Stimulated activated CD4-positive, alpha-beta T cell treated with anti-CD3 and anti-CD28 coated beads, Interleukin-1b, Interleukin-23, amount 100 ng/mL, for 24 hours (primary cell): ENCODE results near the gene DCPS.
A peak's percentile ranks its signal among the peaks of the same experiment; 100 is the strongest.
"Not testable (repeated sequence)": the region's sequence is repeated elsewhere in the genome, so short reads cannot be mapped to it uniquely, and the experiment has no call there.

Source experiments
- DNase-seq, 4 experiments: peaks; one replicate each; pipeline ENCODE4 v3.0.0-alpha.2; 2020; ENCODE audit warnings: low read depth in 4 of 4, low spot score in 1 of 4

DCPS gene

DNA sequence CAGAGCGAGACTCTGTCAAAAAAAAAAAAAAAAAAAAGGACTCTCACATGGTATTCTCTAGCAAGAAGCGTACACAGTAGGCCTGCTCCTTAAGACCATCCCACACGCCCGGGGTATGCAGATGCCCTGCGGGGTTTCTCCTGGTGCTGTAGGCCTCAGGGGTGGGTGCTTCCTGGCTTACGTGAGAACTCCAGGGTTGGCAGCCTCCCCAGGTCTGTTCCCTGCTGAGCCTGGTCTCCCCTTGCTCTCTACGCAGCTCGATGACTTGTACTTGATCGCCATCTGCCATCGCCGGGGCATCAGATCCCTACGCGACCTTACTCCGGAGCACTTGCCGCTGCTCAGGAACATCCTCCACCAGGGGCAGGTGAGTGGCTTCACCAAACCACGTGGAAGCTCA, 39.2 kb downstream of the DCPS start:
- no peak for DNase-seq

DNA sequence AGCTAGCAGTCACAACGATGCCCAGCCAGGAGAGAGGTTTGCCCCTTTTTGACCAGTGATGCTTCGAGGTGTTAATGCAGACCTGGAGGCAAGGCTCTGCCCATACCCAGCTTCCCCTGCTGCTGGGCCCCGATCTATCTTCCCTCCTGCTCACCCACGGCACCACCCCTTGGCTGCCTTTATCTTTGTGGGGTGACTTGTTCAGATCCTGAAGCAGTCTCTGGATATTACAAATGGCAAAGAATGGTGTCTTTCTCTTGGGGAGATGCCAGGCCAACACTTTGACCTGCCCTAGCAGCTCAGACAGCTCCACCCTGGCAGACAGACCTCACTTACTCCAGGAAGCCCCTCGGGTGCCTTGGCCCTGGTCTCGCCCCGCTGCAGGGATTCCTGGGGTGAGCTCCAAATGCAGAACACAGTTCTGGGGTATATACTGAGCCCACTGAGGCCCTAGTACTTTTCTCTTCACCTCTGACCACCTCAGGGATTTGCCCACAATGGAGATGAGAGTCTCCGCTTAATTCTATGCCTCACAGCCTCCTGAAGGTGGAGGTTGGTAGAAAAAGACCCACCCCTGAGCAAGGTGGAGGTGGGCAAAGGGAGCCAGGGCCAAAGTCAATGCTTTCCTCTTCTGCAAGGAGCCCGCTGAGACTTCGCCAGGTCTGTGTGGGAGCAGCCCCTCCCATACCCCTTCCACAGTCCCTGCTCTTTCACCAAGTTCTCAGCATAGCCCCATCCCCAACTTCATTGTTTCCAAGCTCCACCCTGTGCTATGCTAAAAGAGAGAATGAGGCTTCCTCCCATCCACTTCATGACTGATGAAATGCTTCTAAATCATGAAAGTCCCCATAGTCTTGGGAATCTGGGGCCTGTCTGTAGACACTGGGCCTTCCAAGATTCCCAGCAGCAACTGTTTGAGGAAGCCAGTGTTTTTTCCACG, 40.6 kb downstream of the DCPS start:
- DNase-seq, result no peak

DNA sequence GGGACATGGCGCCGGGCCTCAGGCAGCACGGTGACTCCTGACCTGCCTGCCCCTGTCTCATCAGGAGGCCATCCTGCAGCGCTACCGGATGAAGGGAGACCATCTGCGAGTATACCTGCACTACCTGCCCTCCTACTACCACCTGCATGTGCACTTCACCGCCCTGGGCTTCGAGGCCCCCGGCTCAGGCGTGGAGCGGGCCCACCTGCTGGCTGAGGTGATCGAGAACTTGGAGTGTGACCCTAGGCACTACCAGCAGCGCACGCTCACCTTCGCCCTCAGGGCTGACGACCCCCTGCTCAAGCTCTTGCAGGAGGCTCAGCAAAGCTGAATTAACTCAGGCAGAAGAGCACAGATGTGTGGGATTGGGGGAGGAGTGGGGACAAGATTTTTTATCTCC, 41.4 kb downstream of the DCPS start:
- no peak for DNase-seq

DNA sequence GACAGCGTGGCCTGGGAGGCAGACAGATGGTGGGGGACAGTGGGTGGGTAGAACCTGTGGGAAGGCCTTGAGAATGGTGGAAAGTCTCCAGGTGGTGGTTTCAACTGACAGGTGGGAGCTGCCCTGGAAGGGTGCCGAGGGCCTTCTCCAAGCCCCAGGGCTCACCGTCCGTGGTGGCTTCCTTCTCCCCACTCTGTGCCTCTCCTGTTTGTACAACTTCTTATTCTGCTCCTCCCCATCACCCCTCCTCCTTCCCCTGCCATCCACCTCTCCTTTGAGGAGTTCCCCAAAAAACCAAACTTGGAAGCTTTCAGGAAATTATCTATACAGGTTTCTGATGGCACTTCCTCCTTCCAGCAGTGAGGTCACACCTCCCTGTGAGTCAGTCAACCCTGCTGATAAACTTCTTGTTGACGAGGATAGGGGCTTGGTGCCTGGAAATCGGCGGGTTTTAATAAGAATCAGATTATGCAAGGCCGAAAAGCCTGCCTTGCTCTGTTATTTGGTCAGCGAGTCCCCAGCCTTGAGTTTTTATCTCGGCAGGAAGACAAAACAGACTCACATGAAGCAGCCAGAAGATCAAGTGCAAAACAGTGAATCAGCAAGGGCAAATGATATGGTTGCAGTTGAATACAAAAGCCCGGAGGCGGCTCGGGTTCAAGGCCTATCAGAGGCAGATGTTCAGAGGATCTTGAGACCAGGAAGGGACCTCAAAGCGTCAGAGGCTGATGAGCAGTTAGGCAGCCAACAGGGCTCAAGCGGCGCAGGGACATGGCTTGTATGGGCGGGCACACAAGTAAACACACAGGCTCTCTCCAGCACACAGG, 42.1 kb downstream of the DCPS start:
- DNase-seq, result no peak

DNA sequence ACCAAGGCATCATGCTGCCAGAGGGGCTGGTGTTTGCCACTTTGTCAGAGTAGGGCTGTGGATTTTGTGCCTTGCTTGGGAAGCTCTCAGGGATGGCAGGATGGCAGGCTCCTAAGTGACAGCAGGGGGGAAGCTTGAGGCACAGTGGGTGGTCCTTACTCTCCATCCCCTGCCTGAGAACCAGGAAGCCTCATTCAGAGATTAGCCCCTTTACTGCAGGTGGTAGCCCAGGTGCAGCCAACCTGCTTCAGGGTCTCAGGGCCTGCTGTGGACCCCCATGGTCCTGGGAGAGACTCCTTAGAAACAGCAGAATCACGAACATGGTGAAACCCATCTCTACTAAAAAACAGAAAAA, 42.7 kb downstream of the DCPS start:
- no peak for DNase-seq

DNA sequence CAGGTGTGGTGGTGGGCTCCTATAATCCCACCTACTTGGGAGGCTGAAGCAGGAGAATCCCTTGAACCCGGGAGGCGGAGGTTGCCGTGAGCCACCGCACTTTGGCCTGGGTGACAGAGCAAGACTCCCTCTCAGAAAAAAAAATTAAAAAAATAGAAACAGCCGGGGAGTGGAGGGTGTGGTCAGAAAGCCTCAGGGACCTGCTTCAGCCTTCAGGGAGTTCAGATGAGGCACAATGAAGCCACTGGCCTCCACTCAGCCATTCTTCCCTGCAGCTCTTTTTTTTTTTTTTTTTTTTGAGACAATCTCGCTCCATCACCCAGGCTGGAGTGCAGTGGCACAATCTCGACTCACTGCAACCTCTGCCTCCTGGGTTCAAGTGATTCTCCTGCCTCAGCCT, 43.1 kb downstream of the DCPS start:
- DNase-seq, result not testable (repeated sequence)

DNA sequence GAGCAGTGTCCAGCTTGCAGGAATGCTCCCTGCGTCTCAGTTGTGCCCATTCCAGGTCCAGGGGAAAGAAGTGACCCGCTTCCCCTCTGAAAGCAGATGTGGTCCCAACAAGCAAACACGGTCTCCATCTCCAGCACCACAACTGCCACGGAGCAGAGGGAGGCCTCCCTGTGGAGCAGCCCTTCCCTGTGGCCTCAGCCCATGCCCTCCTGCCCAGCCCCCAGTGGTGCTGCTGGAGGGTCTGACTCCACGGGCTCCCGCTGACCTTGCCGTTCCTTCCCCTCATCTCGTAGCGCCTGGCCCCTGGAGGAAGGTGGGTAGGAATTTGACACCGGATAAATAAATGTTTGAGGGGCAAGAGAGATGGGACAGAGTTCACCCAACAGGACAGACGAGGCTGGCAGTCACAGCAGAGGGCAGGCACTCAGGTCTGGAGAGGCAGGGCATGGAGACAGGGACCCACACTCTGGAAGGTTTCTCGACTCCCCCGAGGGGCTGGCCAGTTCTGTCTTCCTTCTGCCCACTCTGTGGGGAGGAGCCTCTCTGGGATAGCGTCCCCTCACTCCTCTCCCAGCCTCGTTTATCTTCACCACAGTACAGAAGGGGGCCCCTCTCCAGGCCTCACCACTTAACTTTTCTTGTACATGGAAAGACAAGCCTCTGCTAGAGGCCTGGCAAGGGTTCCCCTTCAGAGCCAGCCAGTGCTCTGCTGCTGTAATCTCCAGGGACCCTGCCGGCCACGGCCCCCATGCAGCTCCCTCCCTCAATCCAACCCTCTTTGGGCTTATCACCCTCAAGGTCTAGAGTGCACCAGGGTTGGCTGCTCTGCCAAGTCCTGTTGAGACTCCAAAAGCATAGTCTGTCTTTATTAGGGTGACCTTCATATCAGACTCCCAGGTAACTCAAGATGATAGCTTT, 44.1 kb downstream of the DCPS start:
- no peak for DNase-seq

DNA sequence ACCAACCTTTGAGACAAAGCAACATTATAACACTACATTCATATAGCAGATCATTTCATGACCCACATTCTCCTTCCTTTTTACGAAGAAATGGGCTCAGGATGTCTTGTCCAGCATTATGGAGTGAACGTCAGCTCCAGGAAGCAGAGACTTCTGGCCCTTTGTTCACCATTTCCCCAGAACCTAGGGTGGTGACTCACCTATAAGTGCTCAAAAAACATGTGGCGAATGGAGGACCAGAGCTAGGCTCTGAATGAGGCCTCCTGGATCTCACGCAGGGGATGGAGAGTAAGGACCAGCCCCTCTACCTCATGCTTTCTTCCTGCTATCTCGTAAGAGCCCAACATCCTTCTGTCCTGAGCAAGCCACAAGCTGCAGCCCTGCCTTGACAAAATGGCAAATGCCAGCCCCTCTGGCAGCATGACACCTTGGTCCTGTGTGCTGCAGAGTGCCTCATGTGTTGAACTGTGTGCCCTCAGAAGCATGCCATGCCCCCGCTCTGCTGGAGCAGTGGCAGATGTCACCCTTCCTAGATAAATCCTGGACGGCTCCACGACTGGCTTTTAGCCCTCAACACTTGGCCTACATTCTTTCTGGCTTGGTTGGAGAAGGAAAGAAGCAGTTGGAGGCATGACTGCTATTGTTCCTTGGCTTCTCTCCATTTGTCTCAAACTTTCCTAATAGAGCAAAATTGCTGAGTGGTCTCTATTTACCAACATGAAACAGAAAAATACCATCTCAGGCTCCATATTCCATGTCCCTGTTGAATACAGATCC, 45.1 kb downstream of the DCPS start:
- DNase-seq, result no peak

DNA sequence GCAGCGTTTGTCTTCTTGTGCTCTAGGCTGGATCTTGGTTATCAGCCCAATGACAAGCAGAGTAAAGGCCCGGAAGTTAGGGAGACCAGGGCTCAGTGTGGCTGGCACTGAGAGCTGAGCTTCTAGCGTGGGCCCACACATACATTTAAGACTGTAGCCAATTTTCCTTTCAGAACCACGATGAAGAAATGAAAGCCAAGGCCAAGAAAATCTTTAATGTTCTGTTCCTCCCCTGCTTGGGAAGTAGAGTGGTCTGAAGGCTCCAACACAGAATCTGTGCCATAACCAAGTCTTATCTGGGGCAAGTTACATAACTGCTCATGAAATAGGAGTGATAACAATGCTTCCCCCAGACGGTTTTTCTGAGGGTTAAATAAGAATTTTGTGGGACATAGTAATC, 47.0 kb downstream of the DCPS start:
- no peak for DNase-seq

DNA sequence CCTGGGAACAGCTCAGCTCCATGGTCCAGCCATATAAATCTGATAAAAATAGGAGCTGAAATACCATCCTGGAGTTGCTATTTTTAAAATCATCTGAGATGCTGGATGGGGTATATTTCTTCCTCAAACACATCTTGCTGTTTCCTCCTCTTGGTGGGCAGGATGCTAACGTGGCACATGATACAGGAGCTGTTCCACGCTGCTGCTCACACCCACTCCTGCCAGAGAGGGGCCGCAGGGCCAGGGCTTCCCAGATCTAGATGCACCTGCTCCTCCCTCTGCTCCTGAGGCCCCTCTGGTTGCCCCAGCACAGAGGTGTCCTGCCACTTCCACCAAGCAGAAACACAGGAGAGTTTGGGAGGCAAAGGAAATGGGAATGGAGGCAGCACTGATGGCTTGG, 48.3 kb downstream of the DCPS start:
- no peak for DNase-seq

DNA sequence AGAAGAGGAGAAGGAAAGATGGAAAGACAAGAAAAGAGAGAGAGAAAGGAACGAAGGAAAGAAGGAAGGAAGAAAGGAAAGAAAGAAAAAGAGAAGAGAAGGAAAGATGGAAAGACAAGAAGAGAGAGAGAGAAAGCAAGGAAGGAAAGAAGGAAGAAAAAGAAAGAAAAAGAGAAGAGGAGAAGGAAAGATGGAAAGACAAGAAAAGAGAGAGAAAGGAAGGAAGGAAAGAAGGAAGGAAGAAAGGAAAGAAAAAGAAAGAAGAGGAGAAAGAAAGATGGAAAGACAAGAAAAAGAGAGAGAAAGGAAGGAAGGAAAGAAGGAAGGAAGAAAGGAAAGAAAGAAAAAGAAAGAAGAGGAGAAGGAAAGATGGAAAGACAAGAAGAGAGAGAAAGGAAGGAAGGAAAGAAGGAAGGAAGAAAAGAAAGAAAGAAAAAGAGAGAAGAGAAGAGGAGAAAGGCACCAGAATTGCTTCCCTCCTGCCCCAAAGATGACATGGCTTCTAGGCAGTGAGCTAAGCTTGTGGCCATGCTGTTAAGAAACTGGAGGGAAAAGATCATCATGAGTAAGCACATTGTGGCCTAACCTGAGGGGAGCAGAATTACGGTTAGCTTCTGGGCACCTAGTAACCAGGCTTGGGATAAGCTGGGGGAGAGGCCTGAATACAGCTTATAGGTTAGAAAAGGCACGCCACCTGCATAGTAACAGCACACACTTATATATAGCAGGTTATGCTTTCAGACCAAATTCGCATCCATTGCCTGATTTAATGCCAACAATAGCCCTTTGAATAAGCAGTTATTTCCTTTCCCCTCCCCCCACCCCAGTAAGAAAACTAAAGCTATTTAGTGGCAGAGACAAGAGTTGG, 49.3 kb downstream of the DCPS start:
- no peak for DNase-seq

DNA sequence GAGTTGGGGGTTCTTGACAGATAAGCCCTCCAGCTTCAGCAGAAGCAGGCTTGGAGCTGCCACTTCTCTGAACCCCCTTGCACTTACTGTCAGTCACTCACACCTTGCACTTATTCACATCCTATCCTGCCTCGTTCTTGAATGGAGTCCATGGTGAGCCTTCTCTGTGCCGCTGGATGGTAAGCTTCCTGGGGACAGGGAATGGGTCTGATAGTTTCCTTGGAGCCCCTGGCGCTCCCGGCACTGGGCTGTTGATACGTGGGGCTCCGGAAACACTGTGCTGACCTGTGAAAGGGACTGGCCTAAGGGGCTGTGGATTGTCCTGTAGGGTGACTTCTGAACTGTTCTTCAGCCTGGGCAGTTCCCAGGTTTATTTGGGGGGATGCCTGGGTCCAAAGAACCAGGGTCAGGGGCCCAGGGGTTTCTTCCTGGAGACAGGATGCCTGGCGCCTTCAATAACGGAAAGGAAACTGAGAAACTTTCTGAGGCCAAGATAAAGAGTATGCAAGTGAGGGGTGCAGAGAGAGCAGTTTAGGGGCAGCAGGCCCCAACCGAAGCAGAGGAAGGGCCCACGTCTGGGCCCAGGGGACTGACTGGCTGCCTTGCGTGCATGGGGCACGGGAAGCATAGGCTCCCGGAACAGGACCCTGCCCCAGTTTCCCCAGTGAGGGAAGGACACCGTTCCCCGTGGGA, 50.9 kb downstream of the DCPS start:
- DNase-seq, result no peak

DNA sequence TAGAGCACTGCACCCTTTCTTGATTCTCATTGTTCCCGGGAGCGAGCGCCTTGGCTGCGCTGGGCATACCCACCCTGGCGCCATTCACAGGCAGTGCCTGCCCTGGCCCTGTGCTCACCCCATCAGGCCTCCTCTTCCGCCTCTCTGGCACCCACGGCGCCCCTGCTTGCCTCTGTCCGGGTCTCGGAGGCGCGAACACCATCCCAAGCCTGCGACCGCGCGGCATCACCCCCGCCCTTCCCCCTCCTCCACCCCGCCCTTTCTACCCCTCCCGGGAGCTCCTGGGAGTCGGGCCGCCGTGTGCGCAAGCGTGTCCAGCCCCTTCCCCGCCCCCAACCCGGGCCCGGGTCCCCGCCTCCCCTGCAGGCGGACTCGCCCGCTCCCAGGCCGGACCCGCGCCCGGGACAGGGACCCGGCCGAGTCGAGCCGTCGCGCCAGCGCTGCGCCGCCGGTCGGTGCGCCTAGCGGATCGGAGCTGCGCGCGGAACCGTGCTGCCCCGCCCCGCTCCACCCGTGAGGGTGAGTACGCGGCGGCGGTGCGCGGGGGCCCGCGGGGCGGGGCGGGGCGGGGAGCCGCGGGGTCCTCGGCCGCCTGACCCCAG, 51.6 kb downstream of the DCPS start, which contains the start of gene ST3GAL4:
Gene ST3GAL4, plus strand, starts transcription at position 363 of the 602 bp plus-strand sequence. CDS start 50,470 bp downstream, outside the sequence.
- DNase-seq, result peak; percentile 31 to 79 (median 61)

DNA sequence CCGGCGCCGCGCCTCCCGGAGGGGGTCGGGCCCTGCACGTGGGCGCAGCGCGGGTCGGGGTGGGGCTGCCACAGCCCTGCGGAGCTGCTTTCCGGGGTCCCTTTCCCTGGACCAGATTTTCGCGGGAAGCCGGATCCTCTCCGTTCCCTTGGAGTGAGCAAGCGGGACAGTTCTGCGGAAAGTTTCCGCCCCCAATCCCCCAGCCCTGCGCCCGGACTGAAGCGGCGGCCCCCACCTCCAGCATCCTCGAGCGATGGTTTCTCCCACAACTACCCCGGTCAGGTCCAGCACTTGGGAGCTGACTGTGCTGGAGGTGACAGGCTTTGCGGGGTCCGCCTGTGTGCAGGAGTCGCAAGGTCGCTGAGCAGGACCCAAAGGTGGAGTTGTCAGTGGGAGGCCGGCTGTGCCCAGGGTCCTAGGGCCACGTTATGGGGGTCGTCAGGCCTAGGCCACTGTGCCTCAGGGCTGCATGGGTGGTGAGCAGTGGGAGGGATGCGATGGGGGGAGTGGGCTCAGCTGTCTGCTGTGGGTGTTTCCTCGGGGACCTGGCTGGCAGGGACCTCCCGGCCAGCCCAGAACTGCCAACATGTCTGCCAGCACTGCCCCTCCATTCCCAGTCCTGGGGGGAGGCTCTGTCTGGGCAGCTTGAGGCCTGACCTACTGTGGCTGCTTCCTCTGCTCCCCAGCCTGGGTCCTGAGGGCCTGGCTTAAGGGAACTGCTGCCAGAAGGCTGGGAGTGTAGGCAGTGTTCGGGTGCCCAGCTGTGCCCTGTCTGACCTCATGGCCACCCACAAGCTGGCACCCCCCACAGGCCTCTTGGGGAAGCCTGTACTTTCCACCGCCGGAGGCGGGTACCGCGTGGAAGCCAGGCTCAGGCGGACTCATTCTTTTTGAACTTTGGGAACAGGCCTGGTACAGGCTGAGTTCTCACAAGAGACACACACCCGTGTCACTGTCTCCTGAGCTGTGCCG, 52.4 kb downstream of the DCPS start:
- DNase-seq, result no peak

DNA sequence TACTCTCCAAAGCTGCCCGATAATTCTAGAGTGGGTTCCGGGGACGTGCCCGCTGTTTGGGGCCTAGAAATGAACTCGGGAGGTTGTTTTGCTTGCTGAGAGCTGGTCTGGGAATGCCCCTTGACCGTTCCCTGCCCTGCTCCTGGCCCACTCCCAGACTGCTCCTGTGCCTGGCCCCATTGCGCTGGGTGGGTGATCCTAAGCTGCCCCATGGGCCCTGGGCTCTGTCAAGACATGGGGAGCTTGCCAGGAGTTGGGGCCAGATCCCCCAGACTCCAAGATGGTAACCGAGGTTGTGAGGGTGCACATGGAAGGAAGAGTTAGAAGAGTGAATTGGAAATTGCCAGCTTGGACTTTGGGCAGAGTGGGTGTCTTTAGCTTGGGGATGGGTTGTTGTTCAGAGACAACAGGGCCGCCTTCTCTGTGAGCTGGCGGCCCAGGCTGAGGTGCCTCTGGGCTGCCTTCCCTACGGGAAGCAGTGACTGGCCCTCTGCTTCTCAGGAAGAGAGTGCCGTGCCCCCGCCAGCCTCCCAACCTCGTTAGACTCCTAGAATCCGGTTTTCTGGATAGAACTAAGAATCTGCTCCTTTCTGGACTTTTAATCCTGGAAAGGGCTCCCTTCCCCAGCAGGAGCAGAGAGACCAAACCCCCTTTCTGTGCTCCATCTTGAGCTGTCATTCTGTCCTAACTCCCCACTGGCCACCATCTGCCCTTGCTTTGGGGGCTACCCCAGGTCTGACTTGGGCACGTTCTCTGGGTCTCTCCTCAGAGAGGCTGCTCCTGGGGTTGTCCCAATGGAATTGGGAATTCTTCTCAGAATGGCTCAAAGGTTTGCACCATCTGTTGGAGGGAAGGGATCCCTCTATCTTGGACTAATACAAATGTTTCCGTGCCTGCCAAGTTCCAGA, 53.4 kb downstream of the DCPS start:
- no peak for DNase-seq
